Inferior parietal cortex (tissue), 1 donor: ENCODE results near the gene PPIL1.

ENCODE experiments used
- DNase-seq: peaks from one replicate; pipeline ENCODE4 v3.0.0-alpha.2; 2016; ENCODE audit errors: extremely low spot score

PPIL1 gene

DNA sequence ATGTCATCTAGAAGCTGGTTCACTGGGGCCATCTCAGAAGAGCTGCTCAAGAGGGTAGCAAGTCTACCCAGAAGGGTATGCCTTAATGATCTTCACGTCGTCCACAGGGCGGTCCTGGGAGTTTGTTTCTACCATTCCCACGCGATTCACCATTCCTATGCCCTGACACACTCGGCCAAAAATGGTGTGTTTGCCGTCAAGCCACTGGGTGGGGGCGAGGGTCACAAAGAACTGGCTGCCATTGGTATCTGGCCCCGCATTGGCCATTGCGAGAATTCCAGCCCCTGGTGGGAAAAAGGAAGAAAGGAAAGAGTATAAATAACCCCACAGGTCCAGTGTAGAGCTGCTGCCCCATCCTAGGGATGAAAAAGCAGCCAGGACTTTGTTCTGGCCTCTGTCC, 18.9 kb downstream of the PPIL1 start:
- no peak for DNase-seq

GRCh38 chr6:36853325-36853724, 21.3 kb downstream of the PPIL1 start:
- DNase-seq, result no peak

DNA sequence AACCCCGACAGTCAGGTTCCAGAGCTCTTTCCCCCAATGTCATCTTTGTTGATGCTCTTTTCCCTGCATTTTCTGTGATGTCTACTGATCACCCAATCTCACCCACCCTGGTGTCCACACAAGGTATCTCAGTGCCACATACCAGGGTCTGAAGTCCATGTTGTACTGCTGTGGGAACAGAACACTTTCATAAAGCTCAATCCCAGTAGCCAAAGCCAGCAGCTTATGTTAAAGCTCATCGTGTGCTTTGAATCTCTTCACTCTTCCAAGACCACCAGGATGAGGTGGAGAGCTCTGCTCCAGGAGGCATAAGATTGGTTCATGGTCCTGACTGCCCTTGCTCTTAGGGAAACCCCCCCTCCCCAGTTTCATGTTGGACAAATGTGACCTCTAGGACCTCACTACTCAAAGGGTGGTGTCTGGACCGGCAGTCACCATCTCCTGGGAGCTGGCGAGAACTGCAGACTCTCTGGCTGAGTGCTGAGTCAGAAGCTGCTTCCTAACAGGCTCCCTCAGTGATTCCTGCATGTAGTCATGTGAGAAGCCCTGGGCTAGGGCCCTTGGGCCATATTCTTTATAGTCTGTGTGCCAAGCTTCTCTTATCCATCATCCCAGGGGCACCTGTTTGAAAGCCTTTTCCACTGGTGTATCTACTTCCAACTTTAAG, 22.0 kb downstream of the PPIL1 start:
- DNase-seq, result no peak

- no peak for DNase-seq
These were observed 23.0 kb downstream of the PPIL1 start for GRCh38 chr6:36851626-36852025.

DNA sequence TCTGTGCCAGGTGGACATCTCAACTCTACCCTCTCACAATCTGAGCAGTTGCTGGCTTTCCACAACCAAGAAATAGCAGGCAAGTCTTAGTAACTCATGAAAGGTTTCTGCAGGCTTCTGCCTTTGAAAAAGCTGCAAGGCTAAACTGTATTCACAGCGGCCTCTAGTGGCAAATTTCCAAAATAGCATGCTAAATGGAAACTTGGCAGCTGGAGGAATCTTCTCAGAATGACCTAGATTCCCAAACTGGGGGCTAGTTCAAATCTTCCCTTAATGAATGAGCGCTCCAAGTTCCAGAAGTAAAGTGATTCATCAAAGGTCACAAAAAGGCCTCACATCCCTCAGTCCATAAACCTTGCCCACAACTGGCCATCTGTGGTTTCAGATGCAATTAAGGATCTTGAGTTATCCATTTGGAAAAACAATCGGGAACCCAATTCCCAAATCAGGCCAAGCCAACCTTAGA, 23.4 kb downstream of the PPIL1 start:
- DNase-seq, result peak; percentile 94

- no peak for DNase-seq
These were observed 24.6 kb downstream of the PPIL1 start for GRCh38 chr6:36850021-36850420.

DNA sequence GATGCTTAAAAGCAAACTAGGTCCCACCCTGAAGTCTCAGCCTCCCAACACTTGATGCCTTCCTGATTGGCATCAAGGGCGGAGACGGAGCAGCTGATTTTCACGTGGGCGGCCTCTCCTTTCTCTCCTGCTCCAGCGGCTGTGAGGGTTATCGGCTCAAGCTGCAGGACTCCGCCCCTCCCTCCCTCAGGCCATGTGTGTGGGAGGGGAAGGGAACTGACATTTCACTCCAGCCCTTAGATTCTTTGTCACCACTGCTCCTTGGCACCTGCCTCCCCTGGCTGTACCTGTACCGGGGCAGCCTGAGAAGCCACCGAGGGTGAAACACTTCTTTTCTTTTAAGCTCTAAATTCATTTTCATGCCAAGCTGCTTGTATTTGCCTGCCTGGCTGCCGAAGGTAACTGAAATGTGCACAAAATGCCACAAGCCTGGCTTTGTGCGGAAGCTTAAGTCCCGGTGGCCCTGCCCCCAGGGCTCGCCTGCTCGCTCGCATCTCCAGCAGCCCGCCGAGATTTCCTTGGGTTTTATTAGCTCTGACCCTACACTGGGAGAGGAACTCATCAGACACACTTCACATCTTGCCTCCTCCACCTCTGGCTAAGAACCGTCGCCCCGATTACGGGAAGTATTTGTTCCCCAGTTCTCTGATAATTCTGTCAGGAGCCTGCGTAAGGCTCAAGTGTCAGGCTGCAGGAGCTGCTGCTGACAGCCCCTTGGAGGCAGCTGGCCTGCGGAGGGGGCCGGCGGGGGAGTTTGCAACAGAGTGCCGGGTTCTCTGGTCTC, 25.8 kb downstream of the PPIL1 start:
- no peak for DNase-seq

- DNase-seq, result no peak
These were observed 26.6 kb downstream of the PPIL1 start for GRCh38 chr6:36847991-36848390.

GRCh38 chr6:36847152-36847551, 27.5 kb downstream of the PPIL1 start:
- no peak for DNase-seq

- no peak for DNase-seq
These were observed 29.4 kb downstream of the PPIL1 start for GRCh38 chr6:36845233-36845632.

GRCh38 chr6:36844232-36845170, 30.1 kb downstream of the PPIL1 start:
- DNase-seq, result no peak

- no peak for DNase-seq
These were observed 31.4 kb downstream of the PPIL1 start for GRCh38 chr6:36843170-36843569.

DNA sequence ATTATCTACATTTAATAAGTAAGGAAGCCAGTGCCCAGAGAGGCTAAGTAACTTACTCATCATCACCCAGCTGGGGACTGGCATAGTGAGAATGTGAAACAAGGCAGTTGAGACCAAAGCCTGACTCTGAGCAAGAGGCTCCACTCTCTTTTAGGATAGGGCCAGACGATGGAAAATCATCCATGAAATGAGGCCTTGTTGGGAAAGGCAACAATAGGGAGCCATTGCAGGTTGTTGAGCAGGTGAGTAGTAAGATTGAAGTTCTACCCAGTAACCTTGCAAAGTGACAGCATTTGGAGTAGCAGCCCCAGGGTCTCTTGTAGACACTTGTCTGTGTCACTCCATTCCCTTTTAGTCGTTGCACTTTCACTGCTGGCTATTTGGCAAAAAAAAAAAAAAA, 32.8 kb downstream of the PPIL1 start:
- no peak for DNase-seq

DNA sequence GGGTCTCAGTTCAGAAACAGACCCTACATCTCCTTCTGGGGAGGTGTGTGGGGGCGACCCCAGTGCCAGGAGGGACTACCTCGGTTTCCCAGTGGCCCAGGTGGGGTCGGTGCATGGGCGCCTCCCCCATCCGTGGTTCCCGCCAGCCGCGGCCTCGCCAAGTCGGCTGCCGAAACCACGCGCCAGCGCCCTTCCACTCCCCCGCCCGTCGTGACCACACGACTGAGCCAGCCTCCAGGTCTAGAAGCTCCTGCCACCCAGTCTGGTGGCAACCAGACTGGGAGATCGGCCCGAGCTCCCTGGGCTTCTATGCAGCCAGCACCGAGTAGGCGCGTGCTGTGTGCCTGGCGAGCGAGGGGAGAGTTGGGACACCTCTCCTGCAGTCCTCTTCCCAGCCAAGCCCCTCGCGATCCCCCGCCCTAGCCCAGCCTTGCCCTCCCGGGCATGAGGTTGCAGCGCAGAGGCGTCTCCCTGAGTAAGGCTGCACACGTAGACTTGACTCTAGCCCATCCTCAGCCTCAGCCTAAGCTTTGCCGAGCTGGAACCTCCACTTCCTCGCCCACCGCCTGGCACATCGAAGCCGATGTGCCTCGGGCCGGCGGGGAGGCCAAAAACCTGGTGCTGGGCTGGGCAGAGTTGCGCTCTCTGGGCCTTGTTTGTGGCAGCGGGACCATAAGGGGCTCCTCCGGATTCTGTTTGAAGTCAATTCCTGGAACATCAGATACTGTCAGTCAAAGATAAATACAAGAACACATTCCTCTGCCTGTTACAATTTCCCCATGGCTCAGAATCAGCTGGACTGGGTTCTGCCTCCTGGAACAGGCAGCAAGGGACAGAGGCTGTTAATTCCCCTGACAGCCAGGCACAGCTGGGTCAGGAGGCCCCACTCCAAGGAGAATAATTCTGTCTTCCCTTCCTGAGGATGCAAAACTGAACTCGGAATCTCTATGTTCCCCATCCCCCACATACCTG, 33.9 kb downstream of the PPIL1 start:
- no peak for DNase-seq

DNA sequence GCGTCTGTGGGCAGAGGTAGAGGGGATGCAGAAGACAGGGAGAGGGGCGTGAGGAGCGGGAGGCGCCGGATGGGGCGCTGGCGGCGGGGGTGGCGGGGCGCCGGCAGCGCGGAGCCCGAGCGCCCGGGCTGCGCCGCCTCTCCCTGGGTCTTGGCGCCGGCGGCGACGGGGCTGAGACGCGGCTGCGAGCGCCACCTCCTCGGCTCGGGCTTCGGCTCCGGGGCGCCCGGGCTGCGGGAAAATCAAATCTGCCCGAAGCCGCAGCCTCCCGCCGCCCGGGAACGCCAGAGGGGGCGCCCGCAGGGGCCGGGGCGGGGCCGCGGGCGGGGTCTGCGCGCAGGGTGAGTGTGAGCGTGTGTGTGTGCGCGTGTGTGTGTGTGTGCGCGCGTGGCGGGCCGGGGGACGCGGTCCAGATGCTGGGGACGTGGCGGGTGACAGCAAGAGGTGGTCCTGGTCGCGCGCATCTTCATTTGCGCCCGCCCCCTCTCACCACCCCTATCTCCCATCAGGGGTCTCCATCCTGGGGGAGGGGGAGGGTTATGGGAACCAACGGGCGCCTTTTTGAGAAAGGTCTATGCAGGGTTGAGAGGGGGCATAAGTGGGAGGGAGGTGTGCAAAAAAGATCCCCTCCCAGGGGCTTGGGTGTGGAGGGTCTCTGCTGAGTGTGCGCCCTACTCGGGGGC, 34.7 kb downstream of the PPIL1 start:
- no peak for DNase-seq

- no peak for DNase-seq
These were observed 35.5 kb downstream of the PPIL1 start, which contains the start of gene CPNE5 for GRCh38 chr6:36838896-36839748. CPNE5 (minus strand) TSS chr6:36839444; CDS start chr6:36839377, 67 bp downstream.

DNA sequence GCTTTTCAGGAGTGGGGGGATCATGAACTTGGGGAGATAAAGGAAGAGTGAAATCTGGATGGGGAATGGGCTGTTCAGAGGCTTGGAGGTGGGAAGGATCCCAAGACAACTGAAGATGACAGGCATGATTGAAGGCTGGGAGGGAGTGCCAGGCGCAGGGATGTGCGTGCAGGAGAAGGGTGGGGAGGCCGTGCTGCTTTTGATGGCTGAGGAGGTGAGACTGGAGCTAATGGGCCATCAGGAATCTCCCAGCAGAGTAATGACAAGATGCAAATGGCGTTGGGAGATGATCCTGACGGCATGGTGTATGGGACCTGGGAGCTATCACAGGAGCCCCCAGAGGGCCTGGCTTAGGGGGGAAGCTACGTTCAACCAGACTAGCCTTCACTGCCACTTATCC, 36.9 kb downstream of the PPIL1 start:
- no peak for DNase-seq

GRCh38 chr6:36837022-36837339, 37.6 kb downstream of the PPIL1 start:
- DNase-seq, result no peak
